Fibroblast of mammary gland (primary cell): Measurements from ENCODE around the gene CABLES2.

Experiments
- DNase-seq: peaks from one replicate; pipeline ENCODE4 v3.0.0-alpha.2; 2010; ENCODE audit warnings: low read depth
- H3K4me3 ChIP-seq: 2 replicates; pipeline ENCODE4 v1.5.1; 2011; ENCODE audit warnings: low read depth, mild to moderate bottlenecking, low read length, moderate library complexity; ENCODE audit not compliant: control insufficient read depth
- TF ChIP-seq, protein P1 (sequence below): conservative IDR thresholded peaks from 2 replicates; pipeline ENCODE4 v1.5.1; 2011; ENCODE audit warnings: low read depth, low read length, inconsistent platforms; ENCODE audit not compliant: control insufficient read depth, insufficient read depth

Gene CABLES2

DNA sequence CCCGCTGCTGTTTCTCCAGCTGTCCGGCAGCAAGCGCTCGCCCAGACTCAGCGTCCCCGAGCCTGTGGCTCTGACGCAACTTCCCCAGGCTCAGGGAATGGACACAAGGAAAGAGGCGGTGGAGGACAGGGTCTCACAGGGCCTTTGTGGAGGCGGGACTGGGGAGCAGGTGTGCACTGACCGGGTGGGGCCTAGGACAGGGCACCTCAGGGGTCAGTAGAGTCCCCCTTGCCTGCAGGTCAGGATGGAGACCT is 60.0 kb downstream of the CABLES2 start:
- no peak for DNase-seq

DNA sequence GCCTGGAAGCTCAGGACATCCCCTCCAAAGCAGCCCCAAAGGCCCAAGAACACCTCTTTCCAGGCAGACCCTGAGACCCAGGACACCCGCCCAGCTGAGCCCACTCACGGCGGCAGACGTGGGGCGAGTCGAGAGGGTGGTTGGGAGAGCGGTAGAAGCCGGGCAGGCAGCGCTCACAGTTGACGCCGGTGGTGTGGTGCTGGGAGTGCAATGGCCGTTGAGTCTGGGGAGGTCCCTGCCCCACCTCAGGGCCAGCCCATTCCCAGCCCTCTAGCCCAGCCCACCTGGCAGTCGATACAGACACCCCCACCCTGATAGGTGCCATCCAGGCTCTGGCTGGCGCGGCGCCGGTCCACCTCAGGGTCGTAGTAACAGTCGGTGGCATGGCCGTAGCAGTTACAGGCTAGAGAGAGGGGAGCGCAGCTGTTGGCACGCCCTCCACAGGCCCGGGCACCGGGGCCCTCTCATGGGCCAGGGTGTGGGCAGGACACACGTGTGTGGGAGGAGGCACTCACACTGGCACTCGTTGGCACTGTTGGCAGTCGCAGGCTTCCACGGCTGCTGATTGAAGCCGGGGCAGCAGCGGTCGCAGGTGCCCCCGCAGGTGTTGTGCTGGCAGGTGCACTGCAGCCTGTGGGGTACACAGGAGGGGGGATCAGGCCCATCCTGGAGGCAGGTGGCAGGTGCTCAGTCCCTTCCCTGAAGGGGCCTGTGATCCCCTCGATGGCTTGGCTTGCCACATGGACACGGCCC is 60.5 kb downstream of the CABLES2 start:
- no peak overlapping the region for H3K4me3 ChIP-seq
- TF ChIP-seq, protein P1, sequence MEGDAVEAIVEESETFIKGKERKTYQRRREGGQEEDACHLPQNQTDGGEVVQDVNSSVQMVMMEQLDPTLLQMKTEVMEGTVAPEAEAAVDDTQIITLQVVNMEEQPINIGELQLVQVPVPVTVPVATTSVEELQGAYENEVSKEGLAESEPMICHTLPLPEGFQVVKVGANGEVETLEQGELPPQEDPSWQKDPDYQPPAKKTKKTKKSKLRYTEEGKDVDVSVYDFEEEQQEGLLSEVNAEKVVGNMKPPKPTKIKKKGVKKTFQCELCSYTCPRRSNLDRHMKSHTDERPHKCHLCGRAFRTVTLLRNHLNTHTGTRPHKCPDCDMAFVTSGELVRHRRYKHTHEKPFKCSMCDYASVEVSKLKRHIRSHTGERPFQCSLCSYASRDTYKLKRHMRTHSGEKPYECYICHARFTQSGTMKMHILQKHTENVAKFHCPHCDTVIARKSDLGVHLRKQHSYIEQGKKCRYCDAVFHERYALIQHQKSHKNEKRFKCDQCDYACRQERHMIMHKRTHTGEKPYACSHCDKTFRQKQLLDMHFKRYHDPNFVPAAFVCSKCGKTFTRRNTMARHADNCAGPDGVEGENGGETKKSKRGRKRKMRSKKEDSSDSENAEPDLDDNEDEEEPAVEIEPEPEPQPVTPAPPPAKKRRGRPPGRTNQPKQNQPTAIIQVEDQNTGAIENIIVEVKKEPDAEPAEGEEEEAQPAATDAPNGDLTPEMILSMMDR = no peak
- DNase-seq = no peak

More for the DNA sequence above, 60.0 kb downstream of the CABLES2 start:
- no peak overlapping the region for H3K4me3 ChIP-seq
- TF ChIP-seq, protein P1 = no peak

DNA sequence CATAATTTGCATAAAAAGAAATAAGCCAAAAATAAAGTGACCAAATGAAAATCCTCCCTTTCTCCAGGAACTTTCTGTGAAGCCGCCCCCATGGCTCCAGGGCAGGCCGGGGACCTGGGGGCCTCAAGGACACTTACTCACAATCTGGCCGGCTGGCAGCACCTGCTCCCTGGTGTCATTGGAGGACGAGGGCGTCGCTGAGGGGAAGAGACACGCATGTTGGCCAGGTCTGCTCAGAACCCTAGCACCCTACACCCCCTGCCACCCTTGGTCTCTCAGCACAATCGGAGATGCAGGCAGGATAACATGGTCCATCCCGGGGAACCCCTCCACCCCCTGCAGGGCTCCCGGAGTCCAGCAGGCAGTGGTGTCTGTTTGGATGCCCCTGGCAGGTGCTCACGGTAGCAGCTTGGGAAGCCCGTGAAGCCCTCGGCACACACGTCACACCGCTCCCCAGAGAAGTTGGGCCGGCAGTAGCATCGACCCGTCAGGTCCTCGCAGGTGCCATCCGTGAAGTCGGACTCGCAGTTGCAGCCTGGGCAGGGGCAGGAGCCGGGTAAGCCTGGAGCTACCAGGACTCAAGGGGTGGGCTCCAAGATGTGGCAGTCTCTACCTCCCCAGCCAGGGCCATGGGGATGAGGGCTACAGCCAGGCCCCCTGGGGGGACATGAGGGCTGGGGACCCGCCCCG is 61.3 kb downstream of the CABLES2 start:
- TF ChIP-seq, protein P1 = no peak
- no peak overlapping the region for H3K4me3 ChIP-seq

DNA sequence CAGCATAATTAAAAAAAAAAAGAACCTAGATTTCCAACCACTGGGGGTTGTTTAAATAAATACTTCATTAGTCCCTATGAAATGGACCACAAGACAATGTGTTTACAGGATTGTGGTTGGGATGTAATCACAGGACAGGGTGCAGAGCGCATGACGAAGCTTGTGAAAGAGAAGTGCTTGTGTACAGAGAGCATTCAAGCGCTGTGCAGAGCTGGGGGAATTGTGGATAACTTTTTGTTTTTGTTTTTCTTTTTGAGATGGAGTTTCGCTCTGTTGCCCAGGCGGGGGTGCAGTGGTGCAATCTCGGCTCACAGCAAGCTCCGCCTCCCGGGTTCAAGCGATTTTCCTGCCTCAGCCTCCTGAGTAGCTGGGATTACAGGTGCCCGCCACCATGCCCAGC is 62.3 kb downstream of the CABLES2 start:
- H3K4me3 ChIP-seq = no peak overlapping the region
- TF ChIP-seq, protein P1 = no peak
- DNase-seq = no peak

More for the DNA sequence above, 61.3 kb downstream of the CABLES2 start:
- DNase-seq = no peak

DNA sequence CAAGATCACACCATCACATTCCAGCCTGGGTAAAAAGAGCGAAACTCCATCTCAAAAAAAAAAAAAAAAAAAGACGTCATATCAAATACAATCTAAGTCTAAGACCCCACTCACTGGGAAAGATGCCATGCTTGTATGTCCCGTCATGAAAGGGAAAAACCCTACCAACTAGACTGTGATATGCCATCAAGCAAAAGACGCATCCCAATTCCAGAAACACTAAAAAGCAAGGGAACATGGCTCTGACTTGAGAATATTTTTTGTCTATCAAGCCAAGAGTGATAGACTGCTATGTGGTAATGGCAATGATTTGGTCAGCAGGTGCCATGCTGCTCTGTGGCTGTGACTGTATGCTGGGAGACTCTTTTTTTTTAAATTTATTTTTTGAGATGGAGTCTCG is 63.0 kb downstream of the CABLES2 start:
- TF ChIP-seq, protein P1 = no peak
- DNase-seq = no peak

DNA sequence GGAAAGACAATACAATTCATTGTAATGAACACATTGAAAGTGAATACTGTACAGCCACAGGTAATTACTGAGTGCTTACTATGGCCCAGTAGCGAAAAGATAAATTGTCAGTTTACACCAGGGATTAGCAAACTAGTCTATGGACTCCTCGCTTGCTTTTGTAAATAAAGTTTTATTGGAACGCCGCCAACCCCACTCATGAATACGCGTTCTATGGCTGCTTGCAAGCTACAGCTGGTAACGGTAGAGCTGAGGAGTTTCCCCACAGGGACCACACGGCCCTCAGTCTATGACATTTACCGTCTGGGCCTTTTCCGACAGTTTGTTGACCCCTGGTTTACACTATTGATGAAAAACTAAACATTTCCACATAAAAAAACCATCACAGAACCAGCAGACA is 64.2 kb downstream of the CABLES2 start:
- no peak for DNase-seq
- no peak overlapping the region for H3K4me3 ChIP-seq
- TF ChIP-seq, protein P1 = no peak

More for the DNA sequence above, 63.0 kb downstream of the CABLES2 start:
- H3K4me3 ChIP-seq = no peak overlapping the region
